H9 (cell line): ENCODE data around the gene FAM3D. TPM values are rescaled to one million over a fixed set of nuclear protein-coding genes. Genes with fewer than 3 reads are reported as not detected.

ENCODE experiments used
- DNase-seq: peaks from one replicate; pipeline ENCODE4 v3.0.0-alpha.2; 2017
- H2AFZ ChIP-seq: one replicate; pipeline ENCODE4 v1.6.1; 2013; ENCODE audit warnings: mild to moderate bottlenecking, low read length, control low read depth, moderate library complexity
- H2AK5ac ChIP-seq: 2 replicates; pipeline ENCODE4 v1.6.1; 2013; ENCODE audit warnings: low read length, control low read depth, mixed read lengths; ENCODE audit not compliant: insufficient read length
- H2BK120ac ChIP-seq: one replicate; pipeline ENCODE4 v1.6.1; 2013; ENCODE audit warnings: low read depth, mild to moderate bottlenecking, low read length, control low read depth, inconsistent platforms; ENCODE audit not compliant: poor library complexity, severe bottlenecking
- H2BK12ac ChIP-seq: 2 replicates; pipeline ENCODE4 v1.6.1; 2013; ENCODE audit warnings: low read length, control low read depth, mixed read lengths, low read depth; ENCODE audit not compliant: insufficient read length
- H2BK15ac ChIP-seq: 2 replicates; pipeline ENCODE4 v1.6.1; 2013; ENCODE audit warnings: low read depth, low read length, control low read depth
- H2BK20ac ChIP-seq: one replicate; pipeline ENCODE4 v1.6.1; 2013; ENCODE audit warnings: low read depth, mild to moderate bottlenecking, low read length, control low read depth, inconsistent platforms; ENCODE audit not compliant: poor library complexity, severe bottlenecking
- H2BK5ac ChIP-seq: 2 replicates; pipeline ENCODE4 v1.6.1; 2013; ENCODE audit warnings: low read length, control low read depth, mixed read lengths; ENCODE audit not compliant: insufficient read length
- H3K14ac ChIP-seq: 2 replicates; pipeline ENCODE4 v1.6.1; 2013; ENCODE audit warnings: low read length, control low read depth; ENCODE audit not compliant: insufficient read depth
- H3K18ac ChIP-seq: 2 replicates; pipeline ENCODE4 v1.6.1; 2013; ENCODE audit warnings: low read depth, mild to moderate bottlenecking, mixed read lengths, low read length, control low read depth; ENCODE audit not compliant: insufficient read length
- H3K23ac ChIP-seq: 2 replicates; pipeline ENCODE4 v1.6.1; 2013; ENCODE audit warnings: low read length, control low read depth, mixed read lengths, low read depth; ENCODE audit not compliant: insufficient read length
- H3K23me2 ChIP-seq: 2 replicates; pipeline ENCODE4 v1.6.1; 2013; ENCODE audit warnings: low read depth, mild to moderate bottlenecking, mixed read lengths, low read length, control low read depth; ENCODE audit not compliant: insufficient read length, poor library complexity, severe bottlenecking
- H3K27ac ChIP-seq: 2 replicates; pipeline ENCODE4 v1.5.1; 2013; ENCODE audit warnings: low read length, control low read depth, mixed read lengths, low read depth; ENCODE audit not compliant: insufficient read length
- H3K27me3 ChIP-seq: 2 replicates; pipeline ENCODE4 v1.6.1; 2013; ENCODE audit warnings: low read length, control low read depth, inconsistent platforms; ENCODE audit not compliant: insufficient read depth
- H3K4ac ChIP-seq: 2 replicates; pipeline ENCODE4 v1.6.1; 2013; ENCODE audit warnings: low read depth, mild to moderate bottlenecking, control low read depth, inconsistent platforms, low read length, moderate library complexity
- H3K4me1 ChIP-seq: 2 replicates; pipeline ENCODE4 v1.6.1; 2013; ENCODE audit warnings: low read length, control low read depth, inconsistent platforms; ENCODE audit not compliant: insufficient read depth
- H3K4me2 ChIP-seq: 2 replicates; pipeline ENCODE4 v1.6.1; 2013; ENCODE audit warnings: low read length, control low read depth, mixed read lengths; ENCODE audit not compliant: insufficient read length, insufficient read depth
- H3K56ac ChIP-seq: 2 replicates; pipeline ENCODE4 v1.6.1; 2013; ENCODE audit warnings: low read depth, mild to moderate bottlenecking, mixed read lengths, low read length, control low read depth; ENCODE audit not compliant: insufficient read length
- H3K79me1 ChIP-seq: 2 replicates; pipeline ENCODE4 v1.6.1; 2013; ENCODE audit warnings: low read depth, mild to moderate bottlenecking, moderate library complexity, low read length, control low read depth, inconsistent platforms; ENCODE audit not compliant: insufficient read depth, poor library complexity, severe bottlenecking
- H3K79me2 ChIP-seq: 2 replicates; pipeline ENCODE4 v1.6.1; 2013; ENCODE audit warnings: low read length, control low read depth, inconsistent platforms; ENCODE audit not compliant: insufficient read depth
- H3K9ac ChIP-seq: 2 replicates; pipeline ENCODE4 v1.6.1; 2013; ENCODE audit warnings: low read length, control low read depth, mixed read lengths; ENCODE audit not compliant: insufficient read length; ENCODE audit errors: extremely low read depth
- H3K9me3 ChIP-seq: one replicate; pipeline ENCODE4 v1.6.1; 2013; ENCODE audit warnings: low read depth, low read length, inconsistent platforms; ENCODE audit not compliant: control insufficient read depth
- H3T11ph ChIP-seq: one replicate; pipeline ENCODE4 v1.6.1; 2013; ENCODE audit warnings: mild to moderate bottlenecking, low read length, control low read depth, inconsistent platforms
- H4K20me1 ChIP-seq: one replicate; pipeline ENCODE4 v1.6.1; 2013; ENCODE audit not compliant: control insufficient read depth, insufficient read length, insufficient read depth
- H4K5ac ChIP-seq: 2 replicates; pipeline ENCODE4 v1.6.1; 2013; ENCODE audit warnings: low read depth, mild to moderate bottlenecking, mixed read lengths, low read length, control low read depth; ENCODE audit not compliant: insufficient read length
- H4K8ac ChIP-seq: replicated peaks from 2 replicates; pipeline ENCODE4 v1.6.1; 2013; ENCODE audit warnings: low read length, control low read depth, mixed read lengths, low read depth; ENCODE audit not compliant: insufficient read length
- H4K91ac ChIP-seq: 2 replicates; pipeline ENCODE4 v1.6.1; 2013; ENCODE audit warnings: low read depth, mild to moderate bottlenecking, moderate library complexity, mixed read lengths, low read length, control low read depth; ENCODE audit not compliant: insufficient read length
- H3K27ac Mint-ChIP-seq, 3 experiments: 2 replicates in 2 of 3; 3 replicates in 1 of 3; pipeline ENCODE4 v1.8.0; 2020 to 2021; ENCODE audit warnings: mixed read lengths in 3 of 3, mild to moderate bottlenecking in 1 of 3, moderate library complexity in 1 of 3
- H3K27me3 Mint-ChIP-seq: 2 replicates; pipeline ENCODE4 v1.8.0; 2021; ENCODE audit warnings: low read depth, mild to moderate bottlenecking, moderate library complexity, mixed read lengths
- H3K36me3 Mint-ChIP-seq, 3 experiments: 2 replicates in 2 of 3; 3 replicates in 1 of 3; pipeline ENCODE4 v1.8.0; 2020 to 2021; ENCODE audit warnings: low read depth in 3 of 3, mixed read lengths in 3 of 3; ENCODE audit not compliant: insufficient read depth in 1 of 3
- H3K4me1 Mint-ChIP-seq, 2 experiments: 2 replicates each; pipeline ENCODE4 v1.8.0; 2020; ENCODE audit warnings: mixed read lengths in 2 of 2
- H3K4me3 Mint-ChIP-seq, 2 experiments: 2 replicates in 1 of 2; 3 replicates in 1 of 2; pipeline ENCODE4 v1.8.0; 2020 to 2021; ENCODE audit warnings: mild to moderate bottlenecking in 2 of 2, mixed read lengths in 2 of 2, moderate library complexity in 1 of 2
- H3K9me3 Mint-ChIP-seq, 2 experiments: 2 replicates in 1 of 2; 3 replicates in 1 of 2; pipeline ENCODE4 v1.8.0; 2020; ENCODE audit warnings: mild to moderate bottlenecking in 2 of 2, mixed read lengths in 2 of 2, moderate library complexity in 1 of 2
- WGBS: extraction: QIAGEN DNeasy Blood & Tissue Kit; methylation state at CpG from one replicate; pipeline ENCODE4 v1.1.7; 2013; ENCODE audit warnings: missing lambda C conversion rate, low lambda C conversion rate, mixed read lengths; ENCODE audit not compliant: insufficient read length; ENCODE audit errors: extremely low coverage; 5-methylcytosine and 5-hydroxymethylcytosine counted together
- total RNA-seq: library from RNA; stranded (reverse); gene quantifications from 2 replicates; pipeline ENCODE4 v1.2.1, GENCODE V29; 2021
- TF ChIP-seq, protein P1 (sequence below): fragments of 200-600 bp; sonication (generic); conservative IDR thresholded peaks from 3 replicates; pipeline ENCODE4 v1.8.0; 2021; ENCODE audit warnings: antibody characterized with exemption, mild to moderate bottlenecking

The FAM3D gene
- total RNA-seq, 1 experiment from 2014 or later, result not detected

- H2BK5ac ChIP-seq, result no peak overlapping the region
- Mint-ChIP-seq H3K27ac (peak overlapping the region in 1 of 3 experiments; percentile 12; a peak in 2 of 7 replicates), H3K9me3 (peaks cover 1 to 2% of the 10 kb centered on the region in 2 experiments; a peak in 2 of 5 replicates), H3K27me3 (peaks cover 75% of the 10 kb centered on the region), H3K4me3 (no peak overlapping the region), H3K36me3 (no peaks in the 10 kb centered on the region), H3K4me1 (peaks cover 4 to 6% of the 10 kb centered on the region in 2 experiments; a peak in 1 of 4 replicates)
- no peak overlapping the region for H3K27ac ChIP-seq
- no peak overlapping the region for H2BK20ac ChIP-seq
- TF ChIP-seq, protein P1, sequence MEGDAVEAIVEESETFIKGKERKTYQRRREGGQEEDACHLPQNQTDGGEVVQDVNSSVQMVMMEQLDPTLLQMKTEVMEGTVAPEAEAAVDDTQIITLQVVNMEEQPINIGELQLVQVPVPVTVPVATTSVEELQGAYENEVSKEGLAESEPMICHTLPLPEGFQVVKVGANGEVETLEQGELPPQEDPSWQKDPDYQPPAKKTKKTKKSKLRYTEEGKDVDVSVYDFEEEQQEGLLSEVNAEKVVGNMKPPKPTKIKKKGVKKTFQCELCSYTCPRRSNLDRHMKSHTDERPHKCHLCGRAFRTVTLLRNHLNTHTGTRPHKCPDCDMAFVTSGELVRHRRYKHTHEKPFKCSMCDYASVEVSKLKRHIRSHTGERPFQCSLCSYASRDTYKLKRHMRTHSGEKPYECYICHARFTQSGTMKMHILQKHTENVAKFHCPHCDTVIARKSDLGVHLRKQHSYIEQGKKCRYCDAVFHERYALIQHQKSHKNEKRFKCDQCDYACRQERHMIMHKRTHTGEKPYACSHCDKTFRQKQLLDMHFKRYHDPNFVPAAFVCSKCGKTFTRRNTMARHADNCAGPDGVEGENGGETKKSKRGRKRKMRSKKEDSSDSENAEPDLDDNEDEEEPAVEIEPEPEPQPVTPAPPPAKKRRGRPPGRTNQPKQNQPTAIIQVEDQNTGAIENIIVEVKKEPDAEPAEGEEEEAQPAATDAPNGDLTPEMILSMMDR, result no peak
- H3K23ac ChIP-seq, result no peak overlapping the region
- no peak overlapping the region for H4K91ac ChIP-seq
- WGBS, result no CpG with 5 or more reads among the region's 4 CpGs
- H3K9me3 ChIP-seq, result no peaks in the 10 kb centered on the region
- H2BK15ac ChIP-seq, result no peak overlapping the region
- H3K4me2 ChIP-seq, result no peak overlapping the region
- no peaks in the 10 kb centered on the region for H3K79me1 ChIP-seq
- no peaks in the 10 kb centered on the region for H3K4me1 ChIP-seq
- no peak overlapping the region for H2BK120ac ChIP-seq
- no peak overlapping the region for H3K9ac ChIP-seq
- H4K8ac ChIP-seq, result no peak overlapping the region
- no peak overlapping the region for H4K5ac ChIP-seq
- H2BK12ac ChIP-seq, result no peak overlapping the region
- no peak overlapping the region for H3K4ac ChIP-seq
- H3K14ac ChIP-seq, result no peak overlapping the region; the same call in 1 of the 2 replicates
- H3T11ph ChIP-seq, result no peak overlapping the region
- H2AK5ac ChIP-seq, result no peak overlapping the region
- no peaks in the 10 kb centered on the region for H3K79me2 ChIP-seq
- peaks cover 10% of the 10 kb centered on the region; the same call in 1 of the 2 replicates for H3K27me3 ChIP-seq
- no peak for DNase-seq
- no peak overlapping the region for H3K18ac ChIP-seq
- no peaks in the 10 kb centered on the region for H4K20me1 ChIP-seq
- no peak overlapping the region for H2AFZ ChIP-seq
- H3K56ac ChIP-seq, result no peak overlapping the region
- H3K23me2 ChIP-seq, result no peaks in the 10 kb centered on the region
Observed at GRCh38 chr3:58642846-58643245, 23.7 kb downstream of the FAM3D start.
